Measurements from ENCODE around the gene DZANK1.

- TF ChIP-seq, protein P1, sequence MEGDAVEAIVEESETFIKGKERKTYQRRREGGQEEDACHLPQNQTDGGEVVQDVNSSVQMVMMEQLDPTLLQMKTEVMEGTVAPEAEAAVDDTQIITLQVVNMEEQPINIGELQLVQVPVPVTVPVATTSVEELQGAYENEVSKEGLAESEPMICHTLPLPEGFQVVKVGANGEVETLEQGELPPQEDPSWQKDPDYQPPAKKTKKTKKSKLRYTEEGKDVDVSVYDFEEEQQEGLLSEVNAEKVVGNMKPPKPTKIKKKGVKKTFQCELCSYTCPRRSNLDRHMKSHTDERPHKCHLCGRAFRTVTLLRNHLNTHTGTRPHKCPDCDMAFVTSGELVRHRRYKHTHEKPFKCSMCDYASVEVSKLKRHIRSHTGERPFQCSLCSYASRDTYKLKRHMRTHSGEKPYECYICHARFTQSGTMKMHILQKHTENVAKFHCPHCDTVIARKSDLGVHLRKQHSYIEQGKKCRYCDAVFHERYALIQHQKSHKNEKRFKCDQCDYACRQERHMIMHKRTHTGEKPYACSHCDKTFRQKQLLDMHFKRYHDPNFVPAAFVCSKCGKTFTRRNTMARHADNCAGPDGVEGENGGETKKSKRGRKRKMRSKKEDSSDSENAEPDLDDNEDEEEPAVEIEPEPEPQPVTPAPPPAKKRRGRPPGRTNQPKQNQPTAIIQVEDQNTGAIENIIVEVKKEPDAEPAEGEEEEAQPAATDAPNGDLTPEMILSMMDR (IDR thresholded peaks at IDR 0.05; ENCODE audit: low read depth, low read length), result no peak
- no peak for TF ChIP-seq EZH2phosphoT487 (IDR thresholded peaks at IDR 0.05; ENCODE audit: low read depth)
Observed at GRCh38 chr20:18404172-18404571, 62.7 kb downstream of the DZANK1 start.

Measured in OCI-LY3 (cell line).